Keratinocyte (primary cell): Measurements from ENCODE around the gene CELF2. TPM values are rescaled to one million over a fixed set of nuclear protein-coding genes. Genes with fewer than 3 reads are reported as not detected.

Experiments used
- DNase-seq: peaks from one replicate; pipeline ENCODE4 v3.0.0-alpha.2; 2011; ENCODE audit warnings: low read depth, missing footprints, low spot score
- FAIRE-seq: peaks from 2 replicates; lab custom pipeline; 2011; peaks lifted over from hg19 to GRCh38; lab: Jason Lieb, UNC
- H2AFZ ChIP-seq: 2 replicates; pipeline ENCODE4 v1.6.0; 2012; ENCODE audit warnings: low read length, control low read depth, inconsistent platforms; ENCODE audit not compliant: control insufficient read depth
- H3K27ac ChIP-seq: 2 replicates; pipeline ENCODE4 v1.5.1; 2011; ENCODE audit warnings: low read length; ENCODE audit not compliant: control insufficient read depth, insufficient read depth
- H3K27me3 ChIP-seq: 3 replicates; pipeline ENCODE4 v1.6.0; 2011; ENCODE audit warnings: low read length; ENCODE audit not compliant: control insufficient read depth, insufficient read depth; ENCODE audit errors: extremely low read depth
- H3K36me3 ChIP-seq, 2 experiments: 2 replicates in 1 of 2; 3 replicates in 1 of 2; pipeline ENCODE4 v1.5.1; 2011; ENCODE audit warnings: low read length in 2 of 2, mild to moderate bottlenecking in 1 of 2; ENCODE audit not compliant: control insufficient read depth in 2 of 2, insufficient read depth in 2 of 2; ENCODE audit errors: extremely low read depth in 1 of 2
- H3K4me1 ChIP-seq: 3 replicates; pipeline ENCODE4 v1.5.1; 2011; ENCODE audit warnings: low read length; ENCODE audit not compliant: control insufficient read depth, insufficient read depth; ENCODE audit errors: extremely low read depth
- H3K4me2 ChIP-seq: 3 replicates; pipeline ENCODE4 v1.6.0; 2011; ENCODE audit warnings: low read depth, low read length; ENCODE audit not compliant: control insufficient read depth, insufficient read depth; ENCODE audit errors: extremely low read depth
- H3K4me3 ChIP-seq, 3 experiments: fragments of 200-600 bp in 1 of 3; sonication (generic) in 1 of 3; 2 replicates in 2 of 3; 3 replicates in 1 of 3; pipeline ENCODE4 v1.5.1; 2011 to 2016; ENCODE audit warnings: low read length in 3 of 3, mild to moderate bottlenecking in 3 of 3, control low read depth in 2 of 3, inconsistent platforms in 1 of 3, low read depth in 1 of 3, mixed read lengths in 1 of 3, mixed run types in 1 of 3, moderate library complexity in 1 of 3; ENCODE audit not compliant: control insufficient read depth in 2 of 3, insufficient read depth in 2 of 3; ENCODE audit errors: extremely low read depth in 1 of 3
- H3K79me2 ChIP-seq: 2 replicates; pipeline ENCODE4 v1.6.0; 2012; ENCODE audit warnings: low read length; ENCODE audit not compliant: control insufficient read depth, insufficient read depth
- H3K9ac ChIP-seq: 3 replicates; pipeline ENCODE4 v1.6.0; 2011; ENCODE audit warnings: low read length; ENCODE audit not compliant: control insufficient read depth, insufficient read depth; ENCODE audit errors: extremely low read depth
- H3K9me1 ChIP-seq: 3 replicates; pipeline ENCODE4 v1.6.0; 2011; ENCODE audit warnings: low read length; ENCODE audit not compliant: control insufficient read depth, insufficient read depth; ENCODE audit errors: extremely low read depth
- H3K9me3 ChIP-seq: 2 replicates; pipeline ENCODE4 v1.5.1; 2012; ENCODE audit warnings: low read depth, low read length; ENCODE audit not compliant: control insufficient read depth
- H4K20me1 ChIP-seq: 3 replicates; pipeline ENCODE4 v1.6.0; 2011; ENCODE audit warnings: low read length; ENCODE audit not compliant: control insufficient read depth, insufficient read depth; ENCODE audit errors: extremely low read depth
- CTCF ChIP-seq, 3 experiments: IDR thresholded peaks in 1 of 3; conservative IDR thresholded peaks in 1 of 3; optimal IDR thresholded peaks in 1 of 3; 2 replicates in 2 of 3; 3 replicates in 1 of 3; pipeline versions ENCODE3 to v1.5.1; 2011; ENCODE audit warnings: low read length in 3 of 3, mild to moderate bottlenecking in 3 of 3, moderate library complexity in 2 of 3, control low read depth in 1 of 3, inconsistent platforms in 1 of 3; ENCODE audit not compliant: insufficient read depth in 2 of 3; ENCODE audit errors: extremely low read depth in 1 of 3
- EZH2 ChIP-seq: IDR thresholded peaks from one replicate; pipeline ENCODE4 v1.6.1; 2012; ENCODE audit warnings: inconsistent platforms, mild to moderate bottlenecking, low read length, moderate library complexity
- dilution Hi-C: fragments of 300-500 bp; cut with MboI; formaldehyde crosslinking; loops from one replicate; pipeline ENCODE4 v1.7.0; 2020; ENCODE audit warnings: low sequenced_read_pairs; ENCODE audit not compliant: extremely low pct_ligation_motif_present
- polyA plus RNA-seq, 5 experiments: library from polyadenylated mRNA; depleted of rRNA in 3 of 5; stranded (reverse) in 3 of 5; stranded (forward) in 1 of 5; unstranded in 1 of 5; fragments of >200 nt; gene quantifications; 1 replicate in 1 of 5; 2 replicates in 3 of 5; 3 replicates in 1 of 5; pipeline versions ENCODE4 v1.2.1 to v1.2.3, GENCODE V29; 2011 to 2012; ENCODE audit warnings: missing spikeins in 2 of 5, low read depth in 1 of 5, low replicate concordance in 1 of 5

The CELF2 gene
- polyA plus RNA-seq, 1 donor (not counting 4 experiments of a cell fraction or from before 2014, with no cell fraction given), result 9.8 TPM

DNA sequence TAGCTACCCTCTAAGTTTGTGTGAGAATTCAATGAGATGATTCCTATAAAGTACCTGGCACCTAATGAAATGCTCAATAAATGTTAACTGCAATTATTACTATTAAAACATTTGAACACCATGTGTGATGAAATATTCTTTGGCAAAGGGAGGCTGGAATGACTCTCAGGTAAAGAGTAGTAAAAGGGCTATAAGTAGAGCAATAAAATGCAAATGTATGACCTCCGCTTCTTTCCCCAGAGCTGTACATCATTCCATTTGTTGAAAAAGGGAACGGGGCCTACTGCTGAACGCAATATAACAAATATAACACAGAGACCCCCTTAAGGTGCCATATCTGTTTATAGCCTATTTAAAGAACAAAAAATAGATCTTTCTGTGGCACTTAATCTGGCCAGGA, 27.8 kb downstream of the CELF2 start:
- DNase-seq (no peak), FAIRE-seq (no peak)
- H3K9ac ChIP-seq, result no peak overlapping the region
- no peaks in the 10 kb centered on the region for H3K79me2 ChIP-seq
- H3K27ac ChIP-seq, result no peak overlapping the region
- H3K9me1 ChIP-seq, result no peaks in the 10 kb centered on the region
- no peaks in the 10 kb centered on the region for H3K36me3 ChIP-seq
- H2AFZ ChIP-seq, result no peak overlapping the region
- H3K4me1 ChIP-seq, result no peaks in the 10 kb centered on the region
- TF ChIP-seq CTCF (optimal IDR thresholded peaks at IDR 0.05 in 1 of 3, IDR thresholded peaks at IDR 0.05 in 1 of 3, conservative IDR thresholded peaks at IDR 0.05 in 1 of 3; ENCODE audit: extremely low read depth in 1 of 3, insufficient read depth in 2 of 3, low read length in 3 of 3) (no peak), EZH2 (no peak)
- H3K4me2 ChIP-seq, result no peak overlapping the region
- dilution Hi-C loops, result no loop called here
- no peak overlapping the region for H3K4me3 ChIP-seq
- H4K20me1 ChIP-seq, result no peaks in the 10 kb centered on the region
- no peaks in the 10 kb centered on the region for H3K27me3 ChIP-seq
- no peaks in the 10 kb centered on the region for H3K9me3 ChIP-seq

DNA sequence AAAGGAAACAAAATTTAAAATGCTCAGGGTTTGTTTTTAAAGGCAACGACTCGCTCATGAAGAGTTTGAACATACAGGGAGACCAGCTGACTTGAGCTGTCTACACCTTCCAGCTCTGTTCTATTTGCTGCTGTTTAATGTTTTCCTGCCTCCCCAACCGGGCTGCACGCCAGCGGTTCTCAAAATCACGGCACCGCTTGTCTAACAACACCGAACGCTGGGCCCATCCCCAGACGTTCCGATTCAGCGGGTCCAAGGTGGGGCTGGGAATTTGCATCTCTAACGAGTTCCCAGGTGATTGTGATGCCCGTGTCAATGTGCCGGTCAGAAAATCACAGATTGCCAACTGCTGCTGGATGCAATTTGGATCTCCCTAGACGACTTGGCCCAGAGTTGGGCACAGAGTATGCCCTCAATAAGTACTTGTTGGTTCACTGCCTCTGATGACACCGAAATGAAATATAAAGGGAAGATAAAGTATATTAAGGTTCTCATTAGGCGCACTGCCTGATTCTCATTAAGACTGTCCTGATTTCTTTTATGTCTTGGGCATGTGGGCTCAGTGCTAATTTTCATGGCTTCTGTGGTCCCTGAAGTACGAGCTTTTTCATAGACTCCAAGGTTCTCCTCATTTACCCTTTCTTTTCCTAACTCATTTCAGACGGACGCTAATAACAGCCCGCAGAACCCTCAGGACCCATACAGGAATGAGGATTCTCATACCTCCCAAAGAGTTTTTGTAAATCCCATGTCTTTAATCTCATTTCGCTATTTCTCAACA, 28.5 kb downstream of the CELF2 start:
- H3K27ac ChIP-seq, result no peak overlapping the region
- H3K79me2 ChIP-seq, result no peaks in the 10 kb centered on the region
- DNase-seq (no peak), FAIRE-seq (no peak)
- dilution Hi-C loops, result no loop called here
- no peaks in the 10 kb centered on the region for H3K36me3 ChIP-seq
- no peaks in the 10 kb centered on the region for H4K20me1 ChIP-seq
- no peak overlapping the region for H3K4me3 ChIP-seq
- no peaks in the 10 kb centered on the region for H3K9me3 ChIP-seq
- TF ChIP-seq CTCF (optimal IDR thresholded peaks at IDR 0.05 in 1 of 3, IDR thresholded peaks at IDR 0.05 in 1 of 3, conservative IDR thresholded peaks at IDR 0.05 in 1 of 3; ENCODE audit: extremely low read depth in 1 of 3, insufficient read depth in 2 of 3, low read length in 3 of 3) (no peak), EZH2 (no peak)
- no peak overlapping the region for H3K4me2 ChIP-seq
- H3K9ac ChIP-seq, result no peak overlapping the region
- no peaks in the 10 kb centered on the region for H3K9me1 ChIP-seq
- no peaks in the 10 kb centered on the region for H3K4me1 ChIP-seq
- no peak overlapping the region for H2AFZ ChIP-seq
- no peaks in the 10 kb centered on the region for H3K27me3 ChIP-seq
